Muscle layer of colon (tissue), 2 donors: ENCODE measurements around the gene PTGER4.
A peak's percentile ranks its signal among the peaks of the same experiment; 100 is the strongest.

Experiments used
- H3K27ac ChIP-seq: one replicate; pipeline ENCODE4 v1.7.0; 2013; ENCODE audit warnings: low read depth, mild to moderate bottlenecking, low read length, moderate library complexity
- H3K27me3 ChIP-seq, 2 donors: one replicate each; pipeline ENCODE4 v1.7.0; 2013; ENCODE audit warnings: low read length in 2 of 2, mild to moderate bottlenecking in 2 of 2; ENCODE audit not compliant: insufficient read depth in 2 of 2, control insufficient read depth in 1 of 2
- H3K36me3 ChIP-seq: one replicate; pipeline ENCODE4 v1.7.0; 2013; ENCODE audit warnings: mild to moderate bottlenecking, low read length; ENCODE audit not compliant: insufficient read depth
- H3K4me1 ChIP-seq: one replicate; pipeline ENCODE4 v1.7.0; 2013; ENCODE audit warnings: mild to moderate bottlenecking, low read length; ENCODE audit not compliant: insufficient read depth
- H3K4me3 ChIP-seq, 2 donors: one replicate each; pipeline ENCODE4 v1.7.0; 2013; ENCODE audit warnings: low read length in 2 of 2, low read depth in 1 of 2, mild to moderate bottlenecking in 1 of 2, moderate library complexity in 1 of 2
- H3K9ac ChIP-seq: one replicate; pipeline ENCODE4 v1.7.0; 2013; ENCODE audit warnings: low read length
- H3K9me3 ChIP-seq: one replicate; pipeline ENCODE4 v1.7.0; 2013; ENCODE audit warnings: mild to moderate bottlenecking, low read length
- donor health status: abdominal sarcoma.
- donor health status: Adenocarcinoma of cecum.

PTGER4 gene

DNA sequence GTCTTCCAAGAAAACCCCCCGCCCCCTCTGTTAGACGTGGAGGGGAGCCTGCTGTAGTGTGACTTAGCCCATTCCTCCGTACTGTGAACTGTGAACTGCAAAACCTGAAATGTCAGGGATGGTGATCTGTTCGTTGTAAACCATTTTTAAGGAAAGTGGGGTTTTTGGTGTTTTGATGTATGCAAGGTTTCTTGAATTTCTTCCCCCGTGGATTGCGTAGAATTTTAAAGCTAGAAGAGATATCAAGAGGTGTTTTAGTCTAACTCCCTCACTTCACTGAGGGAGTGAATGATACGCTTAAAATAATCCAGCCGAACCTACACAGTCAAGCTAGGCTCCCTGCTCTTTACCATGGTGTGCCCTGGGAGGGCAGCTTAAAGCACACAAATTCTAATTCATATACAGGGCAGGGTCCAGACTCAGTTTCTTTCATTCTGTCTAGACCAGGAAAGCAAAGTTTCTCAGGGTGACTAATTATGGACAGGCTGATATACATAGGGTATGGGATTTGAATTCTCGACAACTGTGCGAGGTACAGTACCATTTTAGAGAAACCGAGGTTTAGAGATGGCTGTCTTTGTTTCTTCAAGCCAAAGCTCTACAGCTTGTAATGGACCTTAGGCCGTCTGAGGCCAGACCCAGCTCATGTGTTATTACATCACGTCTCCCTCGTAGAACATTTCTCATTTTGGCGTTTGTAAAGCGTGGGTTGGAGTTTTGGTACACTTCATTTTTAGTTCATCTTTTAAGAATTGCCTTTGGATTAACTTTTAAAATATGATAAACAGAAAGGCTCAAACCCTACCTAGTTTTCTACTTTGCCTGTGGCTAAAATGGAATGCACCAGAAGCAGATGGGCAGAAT, 2.7 kb downstream of the PTGER4 start:
- Histone ChIP-seq H3K27me3 (peaks cover 0 to 7% of the 10 kb centered on the region in 2 donors), H3K27ac (peak overlapping the region; percentile 91), H3K4me3 (peak overlapping the region; percentile 79 to 82), H3K9ac (peak overlapping the region; percentile 81), H3K36me3 (no peaks in the 10 kb centered on the region), H3K9me3 (no peaks in the 10 kb centered on the region), H3K4me1 (peaks cover 21% of the 10 kb centered on the region)

DNA sequence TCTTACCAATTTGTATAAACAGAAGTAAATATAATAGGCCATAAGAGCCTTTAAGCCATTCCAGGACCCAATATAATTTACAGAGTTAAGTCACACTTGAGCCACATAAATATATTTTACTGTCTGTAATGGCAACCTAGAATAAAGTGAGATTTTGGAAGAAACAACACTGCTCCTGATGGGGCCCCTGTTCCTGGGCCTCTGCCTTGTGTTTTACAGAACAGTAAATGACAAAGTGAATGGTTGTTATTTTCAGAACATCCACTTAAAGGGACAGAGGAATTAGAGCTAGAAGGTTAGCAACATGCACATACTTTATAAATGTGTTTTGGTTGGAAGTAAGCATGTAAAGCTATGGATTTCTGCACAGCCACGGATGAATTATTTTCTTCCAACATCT, 3.6 kb downstream of the PTGER4 start:
- peaks cover 0 to 7% of the 10 kb centered on the region in 2 donors for H3K27me3 ChIP-seq
- no peaks in the 10 kb centered on the region for H3K36me3 ChIP-seq
- peaks cover 26% of the 10 kb centered on the region for H3K4me1 ChIP-seq
- peak overlapping the region; percentile 37 for H3K9ac ChIP-seq
- peak overlapping the region; percentile 91 for H3K27ac ChIP-seq
- peak overlapping the region in 1 of 2 donors; percentile 82 for H3K4me3 ChIP-seq
- no peaks in the 10 kb centered on the region for H3K9me3 ChIP-seq

DNA sequence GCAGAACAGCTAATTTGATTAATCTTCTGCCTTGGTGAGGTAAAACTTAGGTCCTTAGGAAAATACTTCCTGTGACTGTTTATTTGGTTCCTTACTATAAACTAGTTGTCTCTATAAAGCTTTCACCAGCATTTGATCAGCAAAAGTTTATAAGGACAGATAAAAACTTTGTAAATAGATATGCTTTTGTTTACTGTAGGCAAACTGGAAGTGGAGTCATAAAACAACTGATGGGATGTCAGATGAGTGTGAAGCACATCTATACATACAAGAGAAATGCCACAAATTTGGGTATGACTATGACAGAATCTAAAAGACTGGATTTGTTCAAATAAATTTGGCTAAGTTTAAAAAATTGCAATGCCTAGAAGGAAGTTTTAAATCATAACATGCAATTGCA, 5.5 kb downstream of the PTGER4 start:
- Histone ChIP-seq H3K4me1 (peaks cover 44% of the 10 kb centered on the region), H3K4me3 (peak overlapping the region in 1 of 2 donors; percentile 30), H3K27ac (peak overlapping the region; percentile 9), H3K27me3 (peaks cover 0 to 7% of the 10 kb centered on the region in 2 donors), H3K9me3 (no peaks in the 10 kb centered on the region), H3K36me3 (no peaks in the 10 kb centered on the region), H3K9ac (no peak overlapping the region)

DNA sequence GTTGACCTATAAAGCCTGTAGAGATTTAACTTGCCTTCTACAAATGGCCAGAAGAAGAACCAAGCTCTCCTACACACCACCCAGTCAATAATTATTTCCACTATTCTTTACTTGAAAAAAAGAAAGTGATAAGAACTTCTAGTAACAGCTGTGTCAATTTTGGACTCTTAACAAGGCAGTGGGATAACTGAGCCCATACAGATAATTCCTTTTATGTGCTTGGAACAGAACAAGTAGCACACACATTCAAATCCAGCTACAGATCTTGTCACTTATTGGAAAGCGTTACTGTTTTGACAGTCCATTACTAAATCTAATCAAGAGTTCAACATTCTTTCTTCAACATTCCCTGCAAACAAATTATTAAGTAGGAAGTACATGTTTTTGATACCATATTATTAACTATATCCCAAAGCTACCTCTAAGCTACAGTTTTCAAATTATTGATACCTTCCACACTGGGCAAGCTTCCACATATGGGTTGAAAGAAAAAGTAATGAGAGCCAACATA, 6.3 kb downstream of the PTGER4 start:
- Histone ChIP-seq H3K4me1 (peaks cover 48% of the 10 kb centered on the region), H3K27me3 (peaks cover 0 to 4% of the 10 kb centered on the region in 2 donors), H3K27ac (no peak overlapping the region), H3K9me3 (no peaks in the 10 kb centered on the region), H3K9ac (no peak overlapping the region), H3K36me3 (no peaks in the 10 kb centered on the region), H3K4me3 (peak overlapping the region in 1 of 2 donors; percentile 30)

DNA sequence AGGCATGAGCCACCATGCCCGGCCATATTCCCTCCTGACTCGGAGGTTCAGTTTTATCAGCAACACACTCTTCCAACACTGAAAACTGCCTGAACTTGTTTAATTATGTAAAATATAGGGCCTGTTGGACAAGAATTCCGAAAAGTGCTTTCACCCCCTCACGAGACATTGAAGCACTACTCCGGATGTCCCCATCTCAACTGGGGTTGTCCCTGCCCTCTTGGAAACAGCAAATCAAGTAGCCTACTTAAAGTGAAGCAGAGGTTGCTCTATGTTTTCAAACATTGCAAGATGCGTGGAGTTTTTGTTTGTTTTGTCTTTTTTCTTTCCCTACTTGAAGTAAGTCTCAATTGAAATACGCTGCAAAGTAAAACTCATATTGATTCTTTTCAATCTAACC, 7.6 kb downstream of the PTGER4 start:
- Histone ChIP-seq H3K9ac (no peak overlapping the region), H3K9me3 (no peaks in the 10 kb centered on the region), H3K4me3 (peak overlapping the region in 1 of 2 donors; percentile 7), H3K36me3 (no peaks in the 10 kb centered on the region), H3K27me3 (no peaks in the 10 kb centered on the region), H3K4me1 (peaks cover 48% of the 10 kb centered on the region), H3K27ac (no peak overlapping the region)

DNA sequence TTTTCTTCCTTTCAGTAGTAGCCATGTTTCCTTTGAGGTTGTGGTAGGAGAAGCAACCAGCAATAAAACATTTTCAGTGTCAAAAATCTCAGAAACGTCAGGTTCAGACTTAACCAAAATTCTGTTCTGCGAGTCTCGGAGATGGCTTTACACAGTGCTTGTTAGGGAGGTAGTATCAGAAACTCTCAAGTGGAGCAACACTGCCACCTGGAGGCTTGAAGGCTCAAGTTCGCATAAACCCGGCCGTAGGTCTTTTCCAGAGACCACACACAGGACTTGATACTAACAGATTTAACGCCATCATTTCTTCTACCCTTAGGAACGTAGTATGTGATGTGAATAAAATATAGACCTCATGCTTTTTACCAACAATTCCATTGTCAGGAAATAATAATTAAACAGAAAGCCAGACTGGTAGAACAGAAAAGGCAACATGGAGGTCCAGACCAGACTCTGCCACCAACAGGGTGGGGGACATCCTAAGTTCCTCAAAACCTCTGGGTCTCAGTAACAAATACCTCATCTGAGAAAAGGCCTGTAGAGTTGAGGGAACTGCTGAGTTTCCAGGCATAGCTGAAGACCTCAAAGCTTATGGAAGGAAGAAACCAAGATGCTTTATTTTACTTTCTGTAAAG, 8.5 kb downstream of the PTGER4 start:
- Histone ChIP-seq H3K9ac (no peak overlapping the region), H3K4me1 (peaks cover 48% of the 10 kb centered on the region), H3K36me3 (no peaks in the 10 kb centered on the region), H3K27ac (peak overlapping the region; percentile 64), H3K4me3 (peak overlapping the region in 1 of 2 donors; percentile 7), H3K9me3 (no peaks in the 10 kb centered on the region), H3K27me3 (no peaks in the 10 kb centered on the region)

DNA sequence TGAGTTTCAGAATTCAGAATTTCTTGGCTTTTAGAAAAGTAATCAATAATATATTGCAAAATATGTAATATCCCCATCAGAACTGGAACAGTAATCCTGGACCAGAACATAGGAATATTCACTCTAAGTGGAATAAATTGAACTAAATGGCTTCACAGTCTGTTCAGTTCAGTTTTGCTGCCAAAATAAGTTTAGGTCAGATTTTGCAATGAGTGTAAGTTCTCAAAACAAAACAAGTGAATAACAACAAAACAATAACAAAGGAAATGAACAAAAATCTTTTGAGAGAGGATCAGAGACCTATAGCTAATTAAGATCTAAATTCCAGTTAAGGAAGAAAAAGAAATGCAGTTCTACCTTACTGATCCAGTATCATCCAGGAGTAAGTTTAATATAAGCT, 9.3 kb downstream of the PTGER4 start:
- peaks cover 48% of the 10 kb centered on the region for H3K4me1 ChIP-seq

DNA sequence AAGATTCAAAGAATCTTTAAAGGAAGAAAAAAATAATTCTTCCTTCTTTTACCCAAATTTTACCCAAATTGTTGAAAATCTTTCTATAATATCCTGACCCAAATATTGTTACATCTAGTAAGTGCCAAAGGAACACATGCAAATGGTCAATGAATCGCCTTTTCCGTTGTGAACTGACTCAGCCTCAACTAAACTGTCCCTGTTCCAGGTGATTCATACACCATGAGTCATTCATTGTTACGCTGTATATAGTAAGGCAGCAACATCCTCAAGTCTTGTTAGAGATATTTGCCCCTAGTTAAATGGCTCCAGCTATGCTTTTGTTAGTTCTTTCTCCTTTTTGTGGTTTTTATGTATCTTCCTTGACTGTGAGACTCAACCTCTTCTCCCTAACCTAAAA, 9.7 kb downstream of the PTGER4 start:
- Histone ChIP-seq H3K9ac (no peak overlapping the region), H3K4me1 (peaks cover 48% of the 10 kb centered on the region)

More for the DNA sequence above, 9.3 kb downstream of the PTGER4 start:
- Histone ChIP-seq H3K4me3 (no peak overlapping the region), H3K27me3 (no peaks in the 10 kb centered on the region), H3K9me3 (no peaks in the 10 kb centered on the region), H3K27ac (no peak overlapping the region), H3K36me3 (no peaks in the 10 kb centered on the region), H3K9ac (no peak overlapping the region)

DNA sequence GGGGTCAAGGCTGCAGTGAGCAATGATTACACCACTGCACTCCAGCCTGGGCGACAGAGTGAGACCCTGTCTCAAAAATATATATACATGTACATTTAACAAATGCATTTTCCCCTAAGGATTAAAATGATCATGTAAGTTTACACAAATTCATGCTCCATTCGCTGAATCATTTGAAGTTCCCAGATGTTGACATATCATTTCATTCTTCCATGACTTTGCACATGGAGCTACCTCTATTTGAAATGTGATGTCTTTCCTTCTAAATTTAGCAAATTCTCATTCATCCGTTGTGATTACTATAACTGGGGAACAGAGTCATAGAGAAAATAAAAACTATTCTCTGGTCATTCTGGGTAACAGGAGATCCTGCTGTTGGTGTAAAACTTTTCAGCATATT, 10.6 kb downstream of the PTGER4 start:
- Histone ChIP-seq H3K27ac (no peak overlapping the region), H3K36me3 (peaks cover 6% of the 10 kb centered on the region), H3K4me1 (peaks cover 47% of the 10 kb centered on the region), H3K27me3 (no peaks in the 10 kb centered on the region), H3K4me3 (no peak overlapping the region), H3K9me3 (no peaks in the 10 kb centered on the region), H3K9ac (no peak overlapping the region)

More for the DNA sequence above, 9.7 kb downstream of the PTGER4 start:
- H3K36me3 ChIP-seq: peaks cover 3% of the 10 kb centered on the region
- H3K4me3 ChIP-seq: no peak overlapping the region
- no peaks in the 10 kb centered on the region for H3K27me3 ChIP-seq
- no peak overlapping the region for H3K27ac ChIP-seq
- no peaks in the 10 kb centered on the region for H3K9me3 ChIP-seq

DNA sequence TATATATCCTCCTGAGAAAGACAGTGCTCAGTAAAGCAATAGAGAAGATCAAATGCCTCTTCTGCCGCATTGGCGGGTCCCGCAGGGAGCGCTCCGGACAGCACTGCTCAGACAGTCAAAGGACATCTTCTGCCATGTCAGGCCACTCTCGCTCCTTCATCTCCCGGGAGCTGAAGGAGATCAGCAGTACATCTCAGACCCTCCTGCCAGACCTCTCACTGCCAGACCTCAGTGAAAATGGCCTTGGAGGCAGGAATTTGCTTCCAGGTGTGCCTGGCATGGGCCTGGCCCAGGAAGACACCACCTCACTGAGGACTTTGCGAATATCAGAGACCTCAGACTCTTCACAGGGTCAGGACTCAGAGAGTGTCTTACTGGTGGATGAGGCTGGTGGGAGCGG, 12.2 kb downstream of the PTGER4 start:
- peaks cover 6% of the 10 kb centered on the region for H3K36me3 ChIP-seq
- H3K27me3 ChIP-seq: no peaks in the 10 kb centered on the region
- no peak overlapping the region for H3K9ac ChIP-seq
- no peak overlapping the region for H3K27ac ChIP-seq
- H3K4me1 ChIP-seq: peaks cover 33% of the 10 kb centered on the region
- H3K4me3 ChIP-seq: no peak overlapping the region
- no peaks in the 10 kb centered on the region for H3K9me3 ChIP-seq

DNA sequence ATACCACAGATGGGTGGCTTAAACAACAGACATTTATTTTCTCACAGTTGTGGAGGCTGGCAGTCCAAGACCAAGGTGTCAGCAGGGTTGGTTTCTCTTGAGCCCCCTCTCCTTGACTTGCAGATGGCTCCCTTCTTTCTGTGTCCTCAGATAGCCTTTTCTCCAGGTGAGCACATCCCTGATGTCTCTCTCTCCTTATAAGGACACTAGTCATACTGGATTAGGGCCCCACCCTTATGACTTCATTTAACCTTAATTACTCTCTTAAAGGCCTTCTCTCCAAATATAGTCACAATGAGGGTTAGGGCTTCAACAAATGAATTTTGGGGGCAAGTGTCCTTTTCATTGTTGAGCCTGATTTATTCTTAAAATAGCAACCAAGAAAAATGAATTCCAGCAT, 14.7 kb downstream of the PTGER4 start:
- Histone ChIP-seq H3K4me3 (no peak overlapping the region), H3K36me3 (peaks cover 6% of the 10 kb centered on the region), H3K4me1 (peaks cover 11% of the 10 kb centered on the region), H3K27me3 (no peaks in the 10 kb centered on the region), H3K9me3 (no peaks in the 10 kb centered on the region), H3K27ac (no peak overlapping the region), H3K9ac (no peak overlapping the region)
